HG03159 (cell line): ENCODE measurements around the gene PEX6.
"Not testable (repeated sequence)": the region's sequence is repeated elsewhere in the genome, so short reads cannot be mapped to it uniquely, and the experiment has no call there.

Source experiments
- ATAC-seq: cut with Tn5 transposase; IDR thresholded peaks from one replicate; pipeline ENCODE4 v1.9.1; 2021; ENCODE audit warnings: mild to moderate bottlenecking, moderate library complexity; ENCODE audit not compliant: unreplicated experiment

Gene PEX6

DNA sequence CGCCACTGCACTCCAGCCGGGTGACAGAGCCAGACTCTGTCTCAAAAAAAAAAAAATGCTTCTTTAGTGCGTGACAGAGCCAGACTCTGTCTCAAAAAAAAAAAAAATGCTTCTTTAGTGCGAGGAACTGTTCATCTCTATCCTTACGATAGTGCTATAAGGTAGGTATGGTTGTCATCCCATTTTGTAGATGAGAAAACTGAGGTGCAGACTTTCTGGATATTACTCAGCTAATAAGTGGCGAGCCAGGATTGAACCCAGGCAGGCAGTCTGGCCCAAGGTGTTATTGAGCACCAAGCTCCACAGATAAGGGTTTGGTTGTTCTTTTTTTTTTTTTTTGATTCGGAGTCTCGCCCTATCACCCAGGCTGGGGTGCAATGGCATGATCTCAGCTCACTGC lies 22.9 kb upstream of the PEX6 start:
- ATAC-seq: no peak

DNA sequence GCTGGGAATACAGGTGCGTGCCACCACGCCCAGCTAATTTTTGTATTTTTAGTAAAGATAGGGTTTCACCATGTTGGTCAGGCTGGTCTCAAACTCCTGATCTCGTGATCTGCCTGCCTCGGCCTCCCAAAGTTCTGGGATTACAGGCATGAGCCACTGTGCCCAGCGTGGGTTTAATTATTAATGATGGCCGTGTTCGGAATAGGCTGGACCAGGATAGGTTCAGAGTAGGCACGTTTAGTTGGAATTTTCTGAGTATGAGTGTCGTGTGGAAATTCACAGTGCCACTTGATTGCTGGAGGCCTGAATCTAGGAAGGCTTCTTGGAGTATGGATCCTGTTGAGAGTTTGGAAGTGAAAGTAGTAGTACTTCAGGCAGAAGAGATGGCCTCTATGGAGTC lies 19.2 kb upstream of the PEX6 start:
- not testable (repeated sequence) for ATAC-seq

DNA sequence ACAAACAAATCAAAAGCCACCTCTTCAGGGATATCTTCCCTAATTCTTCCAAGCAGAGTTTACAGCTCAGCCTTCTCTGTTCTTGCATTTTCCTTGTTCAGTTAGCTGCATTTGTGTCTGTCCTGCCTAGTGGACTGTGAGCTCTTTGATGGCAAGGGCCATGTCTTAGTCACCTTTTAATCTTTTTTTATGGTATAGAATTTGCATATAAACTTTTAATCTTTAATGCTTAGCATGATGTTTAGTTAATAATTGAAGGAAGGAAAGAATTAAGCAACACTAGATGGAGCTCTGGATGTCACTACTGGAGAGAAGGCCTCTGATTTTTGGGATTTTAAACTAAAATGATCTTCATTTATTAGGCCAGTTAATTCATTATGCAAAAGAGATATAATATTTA lies 17.5 kb upstream of the PEX6 start:
- ATAC-seq: no peak

DNA sequence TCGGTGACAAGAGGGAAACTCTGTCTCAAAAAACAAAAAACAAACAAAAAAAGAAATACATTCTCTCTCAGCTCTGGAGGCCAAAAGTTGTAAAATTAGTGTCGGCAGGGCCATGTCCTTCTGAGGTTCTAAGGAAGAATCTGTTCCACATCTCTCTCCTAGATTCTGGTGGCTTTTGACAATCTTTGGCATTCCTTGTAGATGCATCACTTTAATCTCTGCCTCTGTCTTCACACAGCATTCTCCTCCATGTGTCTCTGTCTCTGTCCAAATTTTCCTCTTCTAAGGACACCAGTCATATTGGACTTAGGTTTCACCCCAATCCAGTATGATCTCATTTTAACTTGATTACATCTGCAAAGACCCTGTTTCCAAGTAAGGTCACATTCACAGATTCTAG lies 14.5 kb upstream of the PEX6 start:
- no peak for ATAC-seq

DNA sequence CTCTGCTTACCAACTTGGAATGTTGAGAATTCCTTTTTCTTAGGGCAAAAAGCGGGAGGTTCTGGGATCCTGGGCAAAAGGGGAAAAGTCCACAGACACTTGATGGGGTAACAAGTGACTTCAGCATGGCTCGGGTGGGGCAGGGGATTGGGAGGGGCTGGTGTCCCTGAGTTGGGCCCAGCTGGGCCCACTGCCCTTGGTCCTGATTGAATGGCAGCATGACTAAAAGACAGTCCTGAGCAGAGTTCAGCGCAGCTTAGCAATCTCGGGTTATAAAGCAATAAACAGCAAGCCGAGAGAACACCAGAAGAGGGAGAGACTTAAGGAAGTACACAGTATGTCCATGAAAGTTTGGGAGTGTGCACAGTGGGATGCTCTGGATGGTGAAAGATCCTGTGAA lies 10.9 kb upstream of the PEX6 start:
- ATAC-seq: no peak

DNA sequence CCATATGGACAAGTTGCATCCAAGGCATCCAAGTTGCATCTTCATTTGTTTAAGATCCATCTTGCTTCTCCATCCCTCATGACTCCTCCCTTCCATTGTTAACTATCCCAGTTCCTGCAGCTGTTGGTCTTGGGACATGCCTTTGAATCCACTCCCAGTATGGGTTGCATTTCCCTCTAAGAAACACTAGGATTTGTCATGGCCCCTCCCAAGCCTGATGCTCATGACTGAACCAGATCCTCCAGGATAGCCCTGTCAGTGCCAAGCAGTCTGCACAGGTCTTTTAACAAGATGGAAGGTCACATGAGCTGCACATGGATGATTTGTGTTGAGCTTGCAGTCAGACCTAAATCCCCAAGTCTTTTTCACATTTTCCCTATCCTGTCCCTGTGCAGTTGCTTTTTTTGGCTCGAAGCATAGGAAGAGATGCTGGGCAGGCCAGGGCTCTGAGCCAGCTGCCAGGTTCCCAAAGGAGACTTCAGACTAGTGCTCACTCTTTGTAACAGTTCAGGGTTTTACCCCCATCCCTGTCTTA lies 9.6 kb upstream of the PEX6 start:
- ATAC-seq: no peak

DNA sequence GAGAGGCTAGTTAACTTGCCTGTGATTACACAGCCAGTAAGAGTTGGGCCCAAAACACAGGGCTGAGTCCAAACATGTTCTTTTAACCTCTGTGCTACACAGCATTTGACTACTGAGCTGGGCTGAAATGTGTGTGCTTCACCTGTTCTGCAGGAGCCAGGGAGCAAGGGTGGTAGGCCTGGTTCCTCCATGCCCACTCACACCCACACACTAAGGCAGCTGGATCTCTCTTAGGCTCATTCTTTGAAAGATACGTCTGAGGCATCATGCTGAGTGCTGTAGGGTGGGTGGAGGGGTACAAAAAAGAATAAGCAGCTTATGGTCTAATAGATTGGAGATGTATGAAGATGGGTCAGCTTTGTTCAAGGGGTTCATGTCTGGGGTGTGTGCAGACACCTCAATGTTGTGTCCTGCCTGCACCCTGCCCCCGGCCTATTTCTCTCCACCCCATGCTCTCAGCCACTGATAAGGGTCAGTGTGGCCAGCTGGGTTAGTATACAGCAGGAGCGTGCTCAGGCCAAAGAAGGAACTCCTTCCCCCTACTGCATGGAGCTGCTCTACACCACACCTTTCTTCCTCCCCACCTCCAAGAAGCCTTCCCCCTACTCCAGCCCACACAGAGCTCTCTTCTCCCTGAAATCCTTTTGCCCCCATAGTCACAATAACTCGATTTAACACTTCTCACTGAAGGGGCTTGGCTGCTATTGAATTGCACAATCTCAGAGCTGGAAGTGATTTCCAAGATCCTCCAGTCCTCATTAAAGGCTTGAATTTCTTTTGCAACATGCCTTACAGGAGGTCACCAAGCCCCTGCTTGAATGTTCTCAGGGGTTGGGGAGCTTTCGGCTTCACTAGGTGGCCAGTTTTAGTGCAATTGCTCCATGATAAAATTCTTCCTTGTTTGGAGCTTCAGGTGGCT lies 8.8 kb upstream of the PEX6 start:
- ATAC-seq: no peak

DNA sequence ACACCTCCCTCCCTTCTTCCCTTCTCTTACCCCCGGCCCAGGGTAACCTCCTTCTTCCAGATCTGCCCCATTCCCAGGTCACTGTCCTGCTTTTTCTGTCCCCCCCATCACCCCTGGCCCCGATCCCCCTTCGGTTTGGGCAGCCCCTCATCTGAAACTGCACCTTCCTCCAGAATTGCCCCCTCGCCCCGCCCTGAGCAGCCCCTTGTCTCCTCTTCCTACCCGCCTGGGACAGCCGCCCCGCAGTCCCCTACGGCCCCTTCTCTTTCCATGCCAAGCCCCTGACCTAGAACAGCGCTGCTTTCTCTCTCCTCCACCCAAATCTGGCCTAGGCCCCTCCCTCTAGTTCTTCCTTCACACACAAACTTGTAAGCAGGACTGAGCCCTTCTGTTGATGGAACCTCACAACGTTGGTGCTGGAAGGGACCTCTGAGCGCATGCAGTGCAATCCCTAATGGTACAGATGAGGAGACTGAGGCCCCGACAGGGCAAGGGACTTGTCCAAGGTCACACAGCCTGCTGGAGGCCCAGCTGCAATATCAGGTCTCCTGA lies 6.0 kb upstream of the PEX6 start:
- ATAC-seq: no peak

DNA sequence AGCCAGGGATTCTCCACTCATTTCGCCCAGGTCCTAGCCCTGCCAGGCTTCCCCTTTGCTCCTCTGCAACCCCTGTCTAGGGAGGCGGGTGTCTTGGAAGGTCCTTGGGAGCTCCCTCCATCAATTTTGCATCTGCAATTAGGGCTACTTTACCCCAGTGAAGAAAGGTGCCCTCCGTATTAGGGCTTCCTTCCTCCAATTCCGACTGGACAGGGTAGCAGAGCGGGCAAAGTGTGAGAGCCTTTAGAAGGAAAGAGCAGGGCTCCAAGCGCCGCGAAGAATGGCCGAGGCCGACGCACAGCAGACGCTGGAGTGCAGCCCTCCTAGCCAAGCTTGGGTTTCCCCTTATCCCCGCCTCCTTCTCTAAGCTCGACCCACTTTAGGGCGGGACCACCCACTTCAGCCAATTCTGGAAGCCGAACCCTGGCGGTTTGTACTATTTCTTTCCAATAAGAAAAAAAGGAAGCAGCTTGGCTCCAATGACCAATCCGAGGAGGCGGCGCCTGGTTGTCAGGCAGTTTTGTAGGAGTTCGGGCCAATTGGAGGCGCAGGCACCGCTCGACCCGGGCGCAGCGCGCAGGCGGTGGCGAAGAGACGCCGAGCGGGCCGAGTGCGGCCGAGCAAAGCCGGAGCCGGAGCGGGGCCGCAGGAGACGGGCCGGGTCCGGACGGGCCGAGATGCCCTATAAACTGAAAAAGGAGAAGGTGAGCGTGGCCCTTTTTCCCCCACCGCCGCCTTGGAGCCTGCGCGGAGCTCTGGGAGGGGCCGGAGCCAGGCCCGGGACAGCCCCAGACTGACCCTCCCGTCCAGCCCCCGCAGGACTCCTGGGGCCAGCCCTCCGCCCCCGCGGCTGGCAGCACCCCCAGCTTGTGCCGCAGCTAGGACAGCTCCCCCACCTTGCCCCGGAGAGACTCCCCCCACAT lies 5.3 kb upstream of the PEX6 start, which contains the start of gene PPP2R5D:
Gene PPP2R5D, plus strand, starts transcription at position 570 of the 923 bp plus-strand sequence. Its CDS starts 108 bp downstream, at position 678.
- peak; percentile 92 for ATAC-seq

DNA sequence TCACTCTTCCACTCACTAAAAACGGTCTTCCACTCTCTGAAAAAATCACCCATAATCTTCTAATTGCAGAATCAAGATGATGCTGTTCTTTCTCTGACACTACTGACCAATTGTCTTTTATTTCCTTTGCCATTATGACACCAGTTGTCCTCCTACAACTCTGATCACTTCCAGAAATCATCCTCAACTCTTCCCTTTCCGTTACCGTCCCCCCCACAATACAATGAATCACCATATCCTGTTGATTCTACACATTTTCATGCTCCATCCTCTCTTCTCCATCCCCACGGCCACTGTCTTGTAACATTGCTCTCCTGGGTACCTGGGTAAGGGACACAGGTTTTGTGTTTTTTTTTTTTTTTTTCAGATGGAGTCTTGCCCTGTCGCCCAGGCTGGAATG lies 2.9 kb upstream of the PEX6 start:
- ATAC-seq: no peak

DNA sequence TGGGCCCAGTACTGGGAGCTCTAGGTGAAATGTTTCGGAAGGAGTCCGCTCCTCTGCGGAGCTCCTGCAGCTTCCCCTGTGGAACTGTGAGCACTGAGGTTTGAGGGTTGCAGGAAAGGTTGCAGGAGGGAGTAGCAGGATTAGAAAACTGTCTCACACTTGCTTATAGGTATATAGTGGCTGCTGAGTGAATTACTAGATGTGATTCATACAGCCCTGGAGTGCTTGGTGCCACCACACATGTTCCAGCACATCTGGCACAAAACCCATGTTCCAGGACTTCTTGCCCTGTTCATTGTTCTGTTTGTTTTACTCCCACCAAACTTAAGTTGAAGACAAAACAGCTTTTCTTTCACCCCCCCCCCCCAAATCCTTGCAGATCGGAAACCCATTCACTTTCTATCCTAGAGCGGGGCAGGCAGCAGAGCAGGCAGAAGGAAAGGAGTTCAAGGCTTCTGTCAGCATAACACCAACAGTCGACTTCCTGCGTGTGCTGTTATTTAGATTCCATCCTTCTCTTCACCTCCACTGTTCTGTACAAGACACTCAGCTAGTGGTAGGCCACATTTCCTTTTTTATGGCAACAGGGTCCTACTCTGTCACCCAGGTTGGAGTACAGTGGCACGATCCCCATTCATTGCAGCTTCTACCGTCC lies 669 bp upstream of the PEX6 start:
- ATAC-seq: peak; percentile 8

DNA sequence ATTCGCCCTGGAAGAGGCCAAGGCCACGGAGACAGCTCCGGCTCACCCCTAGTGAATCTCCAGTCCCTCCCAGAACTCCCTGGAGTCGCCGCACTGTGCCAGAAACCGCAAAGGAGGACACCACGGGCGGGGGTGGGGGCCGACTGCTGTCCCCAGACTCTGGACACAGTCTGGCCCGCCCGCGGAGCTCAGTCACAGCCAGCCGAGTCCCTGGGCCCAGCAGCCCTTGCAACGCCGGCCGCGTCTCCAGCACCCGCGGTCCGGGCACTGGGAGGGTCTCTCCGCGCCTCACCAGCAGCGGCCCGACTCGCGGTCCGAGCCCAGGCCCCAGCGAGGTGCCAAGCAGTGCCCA lies 518 bp downstream of the PEX6 start:
- ATAC-seq: peak; percentile 14

DNA sequence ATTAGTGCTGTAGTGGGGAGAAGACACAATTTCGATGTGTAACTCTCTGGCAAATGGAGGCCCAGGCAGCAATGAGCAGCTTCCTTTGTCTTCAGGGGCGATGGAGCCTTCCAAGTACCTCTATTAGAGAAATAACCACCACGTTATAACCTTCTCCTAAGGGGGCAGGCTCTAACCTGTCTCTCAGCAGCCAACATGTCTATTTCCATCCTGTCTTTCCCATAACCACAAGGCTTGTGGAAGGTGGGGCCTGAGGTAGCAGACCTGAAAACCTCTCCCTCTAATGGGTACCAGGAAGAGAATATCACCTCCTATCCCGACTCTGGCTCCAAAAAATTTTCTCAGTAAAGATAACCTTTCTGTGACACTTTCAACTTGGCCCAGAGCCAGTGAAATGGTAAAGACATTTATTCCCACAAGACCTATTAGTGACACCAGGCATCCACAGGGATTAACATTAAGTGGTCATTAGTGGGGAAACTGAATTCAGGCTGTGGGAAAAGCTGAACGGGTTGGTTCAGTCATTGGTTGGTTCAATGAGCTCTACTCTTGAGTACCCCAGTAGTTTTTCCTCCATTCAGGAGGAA lies 4.0 kb downstream of the PEX6 start:
- ATAC-seq: no peak

DNA sequence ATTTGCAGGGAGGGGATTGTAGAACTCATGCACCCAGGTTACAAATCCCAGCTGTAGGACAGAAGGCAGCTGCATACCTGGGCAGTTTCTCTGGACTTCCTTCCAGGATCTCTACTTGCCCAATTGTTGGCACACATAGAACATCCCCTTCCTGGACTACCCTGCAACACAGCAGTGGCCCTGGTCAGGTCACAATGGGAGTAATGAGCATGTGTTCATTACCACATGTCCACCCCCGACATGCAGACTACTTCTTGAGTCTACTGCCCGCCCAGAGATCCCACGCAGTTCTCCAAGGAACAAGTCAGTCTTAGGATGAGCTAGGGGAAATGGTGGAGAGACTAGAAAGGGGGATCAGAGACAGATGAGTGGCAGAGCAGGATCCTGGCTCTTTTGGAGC lies 5.1 kb downstream of the PEX6 start:
- ATAC-seq: no peak

DNA sequence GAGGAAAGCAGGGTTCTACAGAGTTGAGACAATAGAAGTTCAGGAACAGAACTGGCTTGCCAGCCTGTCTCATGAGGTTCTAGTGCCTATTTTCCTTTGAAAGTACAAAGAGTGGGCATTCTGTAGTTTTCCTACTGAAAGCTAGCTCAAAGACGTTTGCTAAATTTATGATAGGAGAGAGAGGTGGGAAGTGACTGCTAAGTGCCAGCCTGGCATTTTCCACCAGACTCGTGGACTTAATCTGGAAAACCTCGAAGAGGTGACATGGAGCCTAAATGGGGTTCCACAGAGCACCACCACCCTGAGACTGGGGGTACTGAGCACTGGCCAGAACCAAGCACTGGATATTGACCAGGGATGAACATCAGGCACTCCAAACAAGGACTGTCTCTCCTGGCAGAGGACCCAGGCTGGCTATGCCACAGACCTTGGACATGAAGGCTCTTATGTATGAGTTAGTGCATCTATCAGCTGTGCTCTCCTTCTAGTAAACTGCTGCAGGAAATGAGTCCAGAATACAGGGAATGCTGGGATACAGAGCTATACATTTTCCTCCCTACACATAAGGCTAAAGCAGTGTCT lies 7.1 kb downstream of the PEX6 start:
- ATAC-seq: no peak

DNA sequence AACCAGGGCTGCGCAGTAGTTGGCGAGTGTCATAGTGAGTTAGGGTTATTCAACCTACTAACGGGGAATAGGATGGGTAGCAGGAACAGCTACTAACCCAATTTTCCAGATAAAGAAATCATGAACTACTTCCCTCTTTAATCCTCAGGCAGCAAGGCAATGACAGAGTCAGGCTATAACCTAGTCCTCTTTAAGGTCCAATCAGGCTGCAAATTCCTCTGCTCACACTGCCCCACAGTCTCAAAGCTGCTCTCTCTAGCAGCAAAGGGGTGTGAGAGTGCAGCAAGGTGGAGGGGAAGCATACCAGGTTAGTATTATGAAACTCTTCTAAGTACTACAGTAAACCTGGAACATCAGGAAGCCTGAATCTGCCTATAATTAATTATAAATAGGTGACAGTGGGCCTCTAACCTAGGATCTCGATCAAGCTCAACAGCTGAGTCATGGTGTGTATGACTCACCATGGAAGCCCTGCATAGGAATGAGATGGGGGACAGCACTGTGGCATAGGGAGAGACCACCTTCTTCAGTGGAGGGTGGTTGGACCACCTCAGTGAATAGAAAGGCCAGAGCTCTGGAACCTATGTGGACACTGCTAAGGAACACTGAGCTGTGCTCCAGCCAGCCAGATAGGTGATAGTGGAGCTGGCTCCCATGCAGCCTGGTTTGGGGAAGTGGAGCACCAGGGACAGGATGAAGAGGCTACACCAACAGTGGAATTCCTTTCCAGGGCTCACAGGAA lies 7.9 kb downstream of the PEX6 start:
- ATAC-seq: no peak

DNA sequence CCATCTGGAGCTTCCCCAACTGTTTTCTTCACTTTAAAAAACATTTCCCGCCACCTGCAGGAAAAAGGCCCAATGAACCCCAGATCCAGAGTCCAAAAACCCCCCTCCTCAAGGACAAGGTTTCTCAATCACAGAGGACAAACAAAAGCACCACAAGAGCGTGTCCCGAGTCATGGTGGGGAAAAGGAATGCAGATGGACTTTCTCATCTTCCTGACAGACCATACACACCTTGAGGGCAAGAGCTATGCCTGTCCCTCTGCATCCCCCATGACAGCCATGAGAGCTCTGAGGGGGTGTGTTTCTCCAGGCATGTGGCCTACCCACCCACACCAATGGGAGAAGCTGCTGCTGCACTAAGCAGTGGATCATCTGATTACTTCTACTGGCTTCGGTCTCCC lies 9.0 kb downstream of the PEX6 start:
- no peak for ATAC-seq

DNA sequence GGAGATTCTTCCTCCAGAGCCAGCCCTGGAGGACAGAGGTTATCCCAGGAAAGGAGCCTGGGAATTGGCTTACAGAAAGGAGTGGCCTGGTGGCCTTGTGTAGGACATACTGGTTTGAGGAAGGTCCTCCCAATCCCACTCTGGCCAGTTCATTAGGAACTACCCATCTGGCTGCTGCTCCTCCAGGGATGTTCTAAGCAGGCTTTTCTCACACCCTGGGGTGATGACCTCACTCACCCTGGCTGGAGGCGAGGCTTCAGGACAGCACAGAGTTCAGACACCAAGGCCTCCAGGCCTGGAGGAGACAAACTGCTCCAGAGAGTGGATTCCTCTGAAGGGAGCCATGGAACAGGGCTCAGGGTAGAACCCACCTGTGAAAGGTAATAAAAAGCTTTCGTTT lies 9.6 kb downstream of the PEX6 start:
- ATAC-seq: no peak

DNA sequence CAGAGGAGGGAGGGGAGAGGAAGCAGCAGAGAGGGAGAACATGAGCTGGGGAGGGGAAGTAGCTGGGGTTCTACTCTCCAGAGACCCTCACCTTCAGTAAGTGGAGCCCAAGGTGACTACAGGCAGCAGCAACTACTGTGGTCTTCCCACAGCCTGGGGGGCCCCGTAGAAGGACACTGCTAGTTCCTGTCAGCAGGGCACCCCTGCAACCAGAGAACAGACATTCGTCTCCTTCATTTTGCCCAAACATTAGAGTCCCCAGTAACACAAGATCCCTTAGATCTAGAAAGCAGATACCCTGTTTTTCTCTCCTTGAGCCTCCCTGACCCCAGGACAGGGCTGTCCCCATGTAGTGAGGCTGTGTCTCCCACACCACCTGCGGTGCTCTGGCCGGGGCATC lies 10.2 kb downstream of the PEX6 start:
- no peak for ATAC-seq
